H1 (cell line): Measurements from ENCODE around the gene EPM2A. TPM values are rescaled to one million over a fixed set of nuclear protein-coding genes. Genes with fewer than 3 reads are reported as not detected.

Source experiments
- CTCF ChIA-PET: fragments of 300-600 bp; sonication (Branson Sonifier 250); formaldehyde crosslinking; loops from one replicate; lab custom pipeline; 2021; ENCODE audit not compliant: partially characterized antibody; lab: Charles Lee
- POLR2A ChIA-PET: fragments of 300-600 bp; sonication (Branson Sonifier 250); formaldehyde crosslinking; loops from one replicate; lab custom pipeline; 2021; ENCODE audit warnings: inconsistent platforms; ENCODE audit not compliant: partially characterized antibody; lab: Charles Lee
- DNase-seq, 2 experiments: peaks; one replicate each; pipeline versions ENCODE4 v3.0.0 to v3.0.0-alpha.2; 2010 to 2022; ENCODE audit warnings: low spot score in 2 of 2, low read depth in 1 of 2, mixed read lengths in 1 of 2
- FAIRE-seq: peaks from 2 replicates; lab custom pipeline; 2011; peaks lifted over from hg19 to GRCh38; lab: Jason Lieb, UNC
- H2AFZ ChIP-seq: 2 replicates; pipeline ENCODE4 v1.8.1; 2012; ENCODE audit warnings: low read length, inconsistent platforms
- H2AK5ac ChIP-seq: 2 replicates; pipeline ENCODE4 v1.6.1; 2013; ENCODE audit warnings: low read depth, low read length
- H2BK120ac ChIP-seq: replicated peaks from 2 replicates; pipeline ENCODE3; 2013; ENCODE audit warnings: low read depth, low read length, inconsistent platforms
- H2BK12ac ChIP-seq: 2 replicates; pipeline ENCODE4 v1.6.1; 2013; ENCODE audit warnings: low read depth, low read length
- H2BK15ac ChIP-seq: 2 replicates; pipeline ENCODE4 v1.6.1; 2013; ENCODE audit warnings: low read length
- H2BK20ac ChIP-seq: 2 replicates; pipeline ENCODE4 v1.6.1; 2013; ENCODE audit warnings: low read length
- H2BK5ac ChIP-seq: 2 replicates; pipeline ENCODE4 v1.6.1; 2013; ENCODE audit warnings: low read depth, low read length
- H3K14ac ChIP-seq: 2 replicates; pipeline ENCODE4 v1.6.1; 2013; ENCODE audit warnings: inconsistent platforms; ENCODE audit not compliant: insufficient read length
- H3K18ac ChIP-seq: 2 replicates; pipeline ENCODE4 v1.6.1; 2013; ENCODE audit warnings: low read length; ENCODE audit errors: extremely low read depth
- H3K23ac ChIP-seq: 2 replicates; pipeline ENCODE4 v1.6.1; 2013; ENCODE audit warnings: inconsistent platforms; ENCODE audit not compliant: insufficient read length
- H3K23me2 ChIP-seq: 2 replicates; pipeline ENCODE4 v1.6.1; 2013; ENCODE audit warnings: low read depth, low read length
- H3K27ac ChIP-seq: 2 replicates; pipeline ENCODE4 v1.6.1; 2011; ENCODE audit warnings: low read depth, low read length, inconsistent platforms
- H3K27me3 ChIP-seq, 4 experiments: replicated peaks in 1 of 4; 1 replicate in 1 of 4; 2 replicates in 3 of 4; pipeline versions ENCODE4 v1.6.1 to v1.8.1; 2011 to 2013; ENCODE audit warnings: low read length in 3 of 4, mild to moderate bottlenecking in 3 of 4, inconsistent platforms in 2 of 4, mixed read lengths in 2 of 4, moderate library complexity in 1 of 4; ENCODE audit not compliant: control insufficient read depth in 3 of 4, insufficient read depth in 3 of 4; ENCODE audit errors: extremely low read depth in 1 of 4
- H3K36me3 ChIP-seq, 4 experiments: 2 replicates each; pipeline versions ENCODE4 v1.6.1 to v1.8.1; 2011 to 2013; ENCODE audit warnings: mild to moderate bottlenecking in 4 of 4, low read length in 3 of 4, moderate library complexity in 2 of 4, control low read depth in 1 of 4, inconsistent platforms in 1 of 4; ENCODE audit not compliant: insufficient read depth in 4 of 4, control insufficient read depth in 2 of 4
- H3K4ac ChIP-seq: replicated peaks from 2 replicates; pipeline ENCODE3; 2013; ENCODE audit warnings: low read length, low read depth, mixed read lengths, inconsistent platforms; ENCODE audit not compliant: insufficient read length
- H3K4me1 ChIP-seq, 4 experiments: replicated peaks in 1 of 4; 1 replicate in 1 of 4; 2 replicates in 3 of 4; pipeline versions ENCODE4 v1.6.1 to v1.8.1; 2011 to 2013; ENCODE audit warnings: low read length in 3 of 4, inconsistent platforms in 2 of 4, mixed read lengths in 1 of 4; ENCODE audit not compliant: insufficient read depth in 4 of 4, control insufficient read depth in 3 of 4
- H3K4me2 ChIP-seq, 2 experiments: 2 replicates each; pipeline versions ENCODE4 v1.6.1 to v1.8.1; 2011 to 2013; ENCODE audit warnings: low read depth in 2 of 2, low read length in 2 of 2, control low read depth in 1 of 2, inconsistent platforms in 1 of 2, mild to moderate bottlenecking in 1 of 2; ENCODE audit not compliant: insufficient read depth in 1 of 2
- H3K4me3 ChIP-seq, 4 experiments: fragments of 200-600, 300-600 bp in 1 of 4; sonication (generic), shearing (Covaris generic), sonication (Bioruptor Twin) in 1 of 4; 2 replicates each; pipeline versions ENCODE4 v1.5.1 to v1.8.1; 2011 to 2016; ENCODE audit warnings: low read length in 4 of 4, low read depth in 3 of 4, control low read depth in 2 of 4, inconsistent platforms in 2 of 4, mild to moderate bottlenecking in 2 of 4, mixed read lengths in 1 of 4, moderate library complexity in 1 of 4; ENCODE audit not compliant: insufficient read depth in 2 of 4; ENCODE audit errors: extremely low read depth in 1 of 4
- H3K56ac ChIP-seq: replicated peaks from 2 replicates; pipeline ENCODE3; 2013; ENCODE audit warnings: low read depth, mild to moderate bottlenecking, mixed read lengths, low read length, inconsistent platforms; ENCODE audit not compliant: insufficient read length
- H3K79me1 ChIP-seq: 2 replicates; pipeline ENCODE4 v1.6.1; 2013; ENCODE audit warnings: low read depth, low read length, control low read depth
- H3K79me2 ChIP-seq, 2 experiments: 2 replicates each; pipeline versions ENCODE4 v1.6.1 to v1.8.1; 2012 to 2013; ENCODE audit warnings: low read length in 2 of 2, mild to moderate bottlenecking in 2 of 2, inconsistent platforms in 1 of 2; ENCODE audit not compliant: insufficient read depth in 2 of 2, control insufficient read depth in 1 of 2
- H3K9ac ChIP-seq, 4 experiments: replicated peaks in 1 of 4; 1 replicate in 1 of 4; 2 replicates in 3 of 4; pipeline versions ENCODE4 v1.6.1 to v1.8.1; 2011 to 2013; ENCODE audit warnings: low read depth in 3 of 4, low read length in 3 of 4, control low read depth in 2 of 4, mild to moderate bottlenecking in 2 of 4, moderate library complexity in 2 of 4, inconsistent platforms in 1 of 4; ENCODE audit errors: extremely low read depth in 1 of 4
- H3K9me3 ChIP-seq, 2 experiments: 2 replicates each; pipeline versions ENCODE4 v1.6.1 to v1.8.1; 2012 to 2013; ENCODE audit warnings: mild to moderate bottlenecking in 2 of 2, moderate library complexity in 2 of 2, control low read depth in 1 of 2, inconsistent platforms in 1 of 2, low read depth in 1 of 2, low read length in 1 of 2, mixed read lengths in 1 of 2; ENCODE audit not compliant: insufficient read depth in 2 of 2
- H4K20me1 ChIP-seq, 2 experiments: replicated peaks in 1 of 2; 2 replicates each; pipeline versions ENCODE3 to v1.8.1; 2011 to 2013; ENCODE audit warnings: inconsistent platforms in 2 of 2, low read length in 2 of 2, mild to moderate bottlenecking in 1 of 2; ENCODE audit not compliant: insufficient read depth in 2 of 2, control insufficient read depth in 1 of 2
- H4K5ac ChIP-seq: 2 replicates; pipeline ENCODE4 v1.6.1; 2013; ENCODE audit warnings: low read length, low read depth, mixed read lengths, inconsistent platforms; ENCODE audit not compliant: insufficient read length
- H4K8ac ChIP-seq: 2 replicates; pipeline ENCODE4 v1.8.0; 2013; ENCODE audit warnings: mild to moderate bottlenecking, moderate library complexity, low read length, inconsistent platforms; ENCODE audit not compliant: insufficient read depth; ENCODE audit errors: extremely low read depth
- H4K91ac ChIP-seq: replicated peaks from 2 replicates; pipeline ENCODE3; 2013; ENCODE audit warnings: low read length, mixed read lengths, inconsistent platforms; ENCODE audit not compliant: insufficient read length
- ATF3 ChIP-seq: IDR thresholded peaks from 2 replicates; pipeline ENCODE4 v1.6.1; 2011; ENCODE audit warnings: low read depth, mild to moderate bottlenecking, low read length; ENCODE audit not compliant: insufficient read depth
- BCL11A ChIP-seq, 2 experiments: IDR thresholded peaks; one replicate each; pipeline ENCODE4 v1.6.1; 2011; ENCODE audit warnings: low read depth in 2 of 2, low read length in 2 of 2, mild to moderate bottlenecking in 2 of 2
- CTBP2 ChIP-seq: IDR thresholded peaks from 2 replicates; pipeline ENCODE4 v1.7.0; 2011; ENCODE audit warnings: borderline replicate concordance, mild to moderate bottlenecking, moderate library complexity, mixed read lengths, low read length; ENCODE audit not compliant: insufficient read depth, insufficient read length
- EZH2 ChIP-seq: fragments of 200-600 bp; sonication (generic); IDR thresholded peaks from 2 replicates; pipeline ENCODE4 v1.7.1; 2012; ENCODE audit warnings: low read depth, mild to moderate bottlenecking, moderate library complexity, low read length, inconsistent platforms; ENCODE audit not compliant: severe bottlenecking
- GTF2F1 ChIP-seq: IDR thresholded peaks from 2 replicates; pipeline ENCODE4 v1.6.1; 2012; ENCODE audit warnings: low read depth, low read length, improper control_type of control experiment, borderline replicate concordance
- KDM4A ChIP-seq: IDR thresholded peaks from one replicate; pipeline ENCODE4 v1.7.1; 2012; ENCODE audit warnings: low read depth, mild to moderate bottlenecking, moderate library complexity, low read length, inconsistent platforms; ENCODE audit not compliant: severe bottlenecking
- MAX ChIP-seq: IDR thresholded peaks from 2 replicates; pipeline ENCODE4 v1.6.1; 2012; ENCODE audit warnings: inconsistent platforms
- SUZ12 ChIP-seq: fragments of 200-600 bp; sonication (generic); IDR thresholded peaks from 2 replicates; pipeline ENCODE4 v1.6.1; 2012; ENCODE audit warnings: mild to moderate bottlenecking, inconsistent platforms, low read length, moderate library complexity, mixed read lengths
- WGBS, 2 experiments: shearing (Covaris generic) in 1 of 2; methylation state at CpG; one replicate each; pipeline versions ENCODE4 v1.1.6 to v1.1.7; 2013 to 2015; ENCODE audit warnings: low lambda C conversion rate in 2 of 2, mixed read lengths in 2 of 2, inconsistent platforms in 1 of 2, low coverage in 1 of 2, missing lambda C conversion rate in 1 of 2; ENCODE audit not compliant: insufficient replicate concordance in 2 of 2, insufficient coverage in 1 of 2, insufficient read length in 1 of 2; ENCODE audit errors: extremely low coverage in 1 of 2, missing lambda C conversion rate in 1 of 2; 5-methylcytosine and 5-hydroxymethylcytosine counted together
- polyA plus RNA-seq, 7 experiments: library from polyadenylated mRNA; depleted of rRNA in 3 of 7; stranded (reverse) in 5 of 7; unstranded in 2 of 7; fragments of >200 nt in 5 of 7; fragments of 200-250 nt in 2 of 7; gene quantifications; 1 replicate in 5 of 7; 2 replicates in 1 of 7; 4 replicates in 1 of 7; pipeline versions ENCODE4 v1.2.1 to v1.2.3, GENCODE V29; 2011 to 2013; ENCODE audit warnings: missing spikeins in 2 of 7, mixed read lengths in 2 of 7
- total RNA-seq: library from RNA; stranded (reverse); fragmentation: NEBNext Ultra II Directional; extraction: Animal tissue kit (Norgen Biotek cat#: 25700); gene quantifications from 2 replicates; pipeline ENCODE4 v1.2.1, GENCODE V29; 2021
- TF ChIP-seq, protein P1 (sequence below), 3 experiments: IDR thresholded peaks; 1 replicate in 2 of 3; 2 replicates in 1 of 3; pipeline versions ENCODE4 v1.5.1 to v1.6.1; 2011; ENCODE audit warnings: low read length in 3 of 3, mild to moderate bottlenecking in 3 of 3, inconsistent platforms in 2 of 3, low read depth in 1 of 3, moderate library complexity in 1 of 3; ENCODE audit not compliant: insufficient read depth in 1 of 3; ENCODE audit errors: control extremely low read depth in 1 of 3
- TF ChIP-seq, protein P2 (sequence below): IDR thresholded peaks from 2 replicates; pipeline ENCODE4 v1.6.1; 2012; ENCODE audit warnings: inconsistent platforms

The EPM2A gene
- total and polyA plus RNA-seq, 2 of the 8 experiments (the other 6 are each of a cell fraction or from before 2014, with no cell fraction given), result 2.3 to 6.2 TPM

GRCh38 chr6:145652572-145652971 lies 82.7 kb downstream of the EPM2A start:
- DNase-seq (no peak), FAIRE-seq (no peak)
- Histone ChIP-seq H3K9me3 (no peaks in the 10 kb centered on the region), H2BK12ac (no peak overlapping the region), H3K4me3 (no peak overlapping the region), H2BK5ac (no peak overlapping the region), H3K4ac (no peak overlapping the region), H4K8ac (no peak overlapping the region), H3K27ac (no peak overlapping the region), H2BK20ac (no peak overlapping the region), H3K14ac (no peak overlapping the region), H2BK120ac (no peak overlapping the region), H3K27me3 (no peaks in the 10 kb centered on the region), H3K4me2 (no peak overlapping the region), H3K79me2 (no peaks in the 10 kb centered on the region), H3K4me1 (no peaks in the 10 kb centered on the region), H2BK15ac (no peak overlapping the region), H3K36me3 (no peaks in the 10 kb centered on the region), H3K18ac (no peak overlapping the region), H3K9ac (no peak overlapping the region), H3K23ac (no peak overlapping the region), H3K23me2 (no peaks in the 10 kb centered on the region), H4K5ac (no peak overlapping the region), H3K79me1 (no peaks in the 10 kb centered on the region), H4K91ac (no peak overlapping the region), H3K56ac (no peak overlapping the region), H4K20me1 (no peaks in the 10 kb centered on the region), H2AK5ac (no peak overlapping the region), H2AFZ (no peak overlapping the region)
- POLR2A ChIA-PET, result no interaction called here
- CTCF ChIA-PET, result no interaction called here
- 93% methylated on average over 1 of the region's 1 CpG; no CpG with 5 or more reads in 1 of the 2 experiments for WGBS, 2 experiments
- TF ChIP-seq CTBP2 (no peak), EZH2 (no peak), BCL11A (IDR thresholded peaks at IDR 0.05; ENCODE audit: low read depth in 2 of 2, low read length in 2 of 2) (no peak), SUZ12 (no peak), GTF2F1 (no peak), KDM4A (no peak), ATF3 (no peak), MAX (no peak)
- TF ChIP-seq, protein P1, sequence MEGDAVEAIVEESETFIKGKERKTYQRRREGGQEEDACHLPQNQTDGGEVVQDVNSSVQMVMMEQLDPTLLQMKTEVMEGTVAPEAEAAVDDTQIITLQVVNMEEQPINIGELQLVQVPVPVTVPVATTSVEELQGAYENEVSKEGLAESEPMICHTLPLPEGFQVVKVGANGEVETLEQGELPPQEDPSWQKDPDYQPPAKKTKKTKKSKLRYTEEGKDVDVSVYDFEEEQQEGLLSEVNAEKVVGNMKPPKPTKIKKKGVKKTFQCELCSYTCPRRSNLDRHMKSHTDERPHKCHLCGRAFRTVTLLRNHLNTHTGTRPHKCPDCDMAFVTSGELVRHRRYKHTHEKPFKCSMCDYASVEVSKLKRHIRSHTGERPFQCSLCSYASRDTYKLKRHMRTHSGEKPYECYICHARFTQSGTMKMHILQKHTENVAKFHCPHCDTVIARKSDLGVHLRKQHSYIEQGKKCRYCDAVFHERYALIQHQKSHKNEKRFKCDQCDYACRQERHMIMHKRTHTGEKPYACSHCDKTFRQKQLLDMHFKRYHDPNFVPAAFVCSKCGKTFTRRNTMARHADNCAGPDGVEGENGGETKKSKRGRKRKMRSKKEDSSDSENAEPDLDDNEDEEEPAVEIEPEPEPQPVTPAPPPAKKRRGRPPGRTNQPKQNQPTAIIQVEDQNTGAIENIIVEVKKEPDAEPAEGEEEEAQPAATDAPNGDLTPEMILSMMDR (IDR thresholded peaks at IDR 0.05; ENCODE audit: control extremely low read depth in 1 of 3, insufficient read depth in 1 of 3, low read depth in 1 of 3, low read length in 3 of 3), result no peak
- TF ChIP-seq, protein P2, sequence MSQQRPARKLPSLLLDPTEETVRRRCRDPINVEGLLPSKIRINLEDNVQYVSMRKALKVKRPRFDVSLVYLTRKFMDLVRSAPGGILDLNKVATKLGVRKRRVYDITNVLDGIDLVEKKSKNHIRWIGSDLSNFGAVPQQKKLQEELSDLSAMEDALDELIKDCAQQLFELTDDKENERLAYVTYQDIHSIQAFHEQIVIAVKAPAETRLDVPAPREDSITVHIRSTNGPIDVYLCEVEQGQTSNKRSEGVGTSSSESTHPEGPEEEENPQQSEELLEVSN, result no peak
